Endothelial cell of umbilical vein (primary cell): ENCODE data around the gene SUPT20HL1.

Source experiments
- EZH2 ChIP-seq: IDR thresholded peaks from 2 replicates; pipeline ENCODE4 v1.6.1; 2012; ENCODE audit warnings: borderline replicate concordance, low read depth, mild to moderate bottlenecking, moderate library complexity, low read length, inconsistent platforms; ENCODE audit not compliant: severe bottlenecking
- FOS ChIP-seq: IDR thresholded peaks from 2 replicates; pipeline ENCODE4 v1.6.1; 2011; ENCODE audit warnings: mild to moderate bottlenecking, low read length, moderate library complexity, borderline replicate concordance; ENCODE audit not compliant: insufficient read depth
- MYC ChIP-seq: IDR thresholded peaks from one replicate; pipeline ENCODE4 v1.6.1; 2011; ENCODE audit warnings: mild to moderate bottlenecking, low read depth, low read length
- POLR2A ChIP-seq: IDR thresholded peaks from 2 replicates; pipeline ENCODE4 v1.6.1; 2012; ENCODE audit warnings: low read depth, mild to moderate bottlenecking, control low read depth, low read length
- POLR2AphosphoS5 ChIP-seq: IDR thresholded peaks from 2 replicates; pipeline ENCODE4 v1.6.1; 2012; ENCODE audit warnings: low read depth, mild to moderate bottlenecking, control low read depth, low read length, moderate library complexity; ENCODE audit not compliant: insufficient read depth
- TF ChIP-seq, protein P1 (sequence below), 2 donors: IDR thresholded peaks; 1 replicate in 1 of 2; 2 replicates in 1 of 2; pipeline ENCODE4 v1.5.1; 2011; ENCODE audit warnings: low read length in 2 of 2, mild to moderate bottlenecking in 2 of 2, moderate library complexity in 2 of 2, control low read depth in 1 of 2, inconsistent platforms in 1 of 2, low read depth in 1 of 2; ENCODE audit not compliant: insufficient read depth in 1 of 2; ENCODE audit errors: extremely low read depth in 1 of 2
- TF ChIP-seq, protein P2 (sequence below): IDR thresholded peaks from 2 replicates; pipeline ENCODE4 v1.6.1; 2011; ENCODE audit not compliant: insufficient read depth, insufficient read length

- TF ChIP-seq, protein P1, sequence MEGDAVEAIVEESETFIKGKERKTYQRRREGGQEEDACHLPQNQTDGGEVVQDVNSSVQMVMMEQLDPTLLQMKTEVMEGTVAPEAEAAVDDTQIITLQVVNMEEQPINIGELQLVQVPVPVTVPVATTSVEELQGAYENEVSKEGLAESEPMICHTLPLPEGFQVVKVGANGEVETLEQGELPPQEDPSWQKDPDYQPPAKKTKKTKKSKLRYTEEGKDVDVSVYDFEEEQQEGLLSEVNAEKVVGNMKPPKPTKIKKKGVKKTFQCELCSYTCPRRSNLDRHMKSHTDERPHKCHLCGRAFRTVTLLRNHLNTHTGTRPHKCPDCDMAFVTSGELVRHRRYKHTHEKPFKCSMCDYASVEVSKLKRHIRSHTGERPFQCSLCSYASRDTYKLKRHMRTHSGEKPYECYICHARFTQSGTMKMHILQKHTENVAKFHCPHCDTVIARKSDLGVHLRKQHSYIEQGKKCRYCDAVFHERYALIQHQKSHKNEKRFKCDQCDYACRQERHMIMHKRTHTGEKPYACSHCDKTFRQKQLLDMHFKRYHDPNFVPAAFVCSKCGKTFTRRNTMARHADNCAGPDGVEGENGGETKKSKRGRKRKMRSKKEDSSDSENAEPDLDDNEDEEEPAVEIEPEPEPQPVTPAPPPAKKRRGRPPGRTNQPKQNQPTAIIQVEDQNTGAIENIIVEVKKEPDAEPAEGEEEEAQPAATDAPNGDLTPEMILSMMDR (IDR thresholded peaks at IDR 0.05; ENCODE audit: extremely low read depth in 1 of 2, insufficient read depth in 1 of 2, low read depth in 1 of 2, low read length in 2 of 2), result no peak
- no peak for TF ChIP-seq POLR2A
- TF ChIP-seq, protein P2, sequence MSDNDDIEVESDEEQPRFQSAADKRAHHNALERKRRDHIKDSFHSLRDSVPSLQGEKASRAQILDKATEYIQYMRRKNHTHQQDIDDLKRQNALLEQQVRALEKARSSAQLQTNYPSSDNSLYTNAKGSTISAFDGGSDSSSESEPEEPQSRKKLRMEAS, result no peak
- TF ChIP-seq EZH2, result no peak
- TF ChIP-seq POLR2AphosphoS5, result no peak
- TF ChIP-seq FOS, result no peak
- TF ChIP-seq MYC, result no peak
Measured at GRCh38 chrX:24378706-24379105, 18.3 kb downstream of the SUPT20HL1 start.
